BLaER1 treated with 17β-estradiol and CSF1 and Interleukin-3, amounts not matched to agents 10 nM and 100 nM (cell line): ENCODE measurements around the gene KRTAP5-2.
A peak's percentile ranks its signal among the peaks of the same experiment; 100 is the strongest.
"Not testable (repeated sequence)": the region's sequence is repeated elsewhere in the genome, so short reads cannot be mapped to it uniquely, and the experiment has no call there.

Experiments used
- H3K27ac ChIP-seq, 11 experiments: shearing (Covaris generic); formaldehyde crosslinking; 2 replicates each; pipeline ENCODE4 v1.8.1; 2022
- H3K27me3 ChIP-seq, 11 experiments: shearing (Covaris generic); formaldehyde crosslinking; 2 replicates each; pipeline ENCODE4 v1.8.1; 2022
- H3K36me3 ChIP-seq, 11 experiments: shearing (Covaris generic); formaldehyde crosslinking; 2 replicates each; pipeline ENCODE4 v1.8.1; 2022
- H3K4me1 ChIP-seq, 10 experiments: shearing (Covaris generic); formaldehyde crosslinking; 2 replicates each; pipeline ENCODE4 v1.8.1; 2022
- H3K4me2 ChIP-seq, 11 experiments: shearing (Covaris generic); formaldehyde crosslinking; 2 replicates each; pipeline ENCODE4 v1.8.1; 2022
- H3K4me3 ChIP-seq, 10 experiments: shearing (Covaris generic); formaldehyde crosslinking; 2 replicates each; pipeline ENCODE4 v1.8.1; 2022
- H3K9ac ChIP-seq, 11 experiments: shearing (Covaris generic); formaldehyde crosslinking; 2 replicates each; pipeline ENCODE4 v1.8.1; 2022
- H3K9me3 ChIP-seq, 11 experiments: shearing (Covaris generic); formaldehyde crosslinking; replicated peaks in 1 of 11; 2 replicates each; pipeline ENCODE4 v1.8.1; 2022
- H4K20me1 ChIP-seq, 11 experiments: shearing (Covaris generic); formaldehyde crosslinking; 2 replicates each; pipeline ENCODE4 v1.8.1; 2022
- Cebpa-rat ChIP-seq, 11 experiments: shearing (Covaris generic); IDR thresholded peaks; 2 replicates each; pipeline ENCODE4 v1.8.1; 2022

KRTAP5-2 gene

GRCh38 chr11:1600626-1601025 is 2.5 kb upstream of the KRTAP5-2 start:
- no peaks in the 10 kb centered on the region for H3K36me3 ChIP-seq
- TF ChIP-seq Cebpa-rat (IDR thresholded peaks at IDR 0.05): no peak
- no peak overlapping the region for H3K4me2 ChIP-seq
- H3K9me3 ChIP-seq: no peaks in the 10 kb centered on the region
- H3K9ac ChIP-seq: no peak overlapping the region
- no peak overlapping the region for H3K27ac ChIP-seq
- no peak overlapping the region for H3K4me3 ChIP-seq
- no peaks in the 10 kb centered on the region for H4K20me1 ChIP-seq
- peaks cover 11 to 27% (median 20%) of the 10 kb centered on the region in 10 experiments; a peak in 18 of 20 replicates for H3K4me1 ChIP-seq
- H3K27me3 ChIP-seq: peaks cover 0 to 4% (median 0%) of the 10 kb centered on the region in 11 experiments; a peak in 1 of 22 replicates

GRCh38 chr11:1598816-1599215 is 722 bp upstream of the KRTAP5-2 start:
- H3K27me3 ChIP-seq: peaks cover 0 to 4% (median 0%) of the 10 kb centered on the region in 11 experiments; a peak in 1 of 22 replicates
- no peak for TF ChIP-seq Cebpa-rat (IDR thresholded peaks at IDR 0.05)
- H3K4me1 ChIP-seq: peaks cover 11 to 25% (median 20%) of the 10 kb centered on the region in 10 experiments; a peak in 18 of 20 replicates
- H4K20me1 ChIP-seq: no peaks in the 10 kb centered on the region
- no peaks in the 10 kb centered on the region for H3K9me3 ChIP-seq
- H3K9ac ChIP-seq: no peak overlapping the region
- no peaks in the 10 kb centered on the region for H3K36me3 ChIP-seq
- no peak overlapping the region for H3K27ac ChIP-seq
- no peak overlapping the region for H3K4me2 ChIP-seq
- no peak overlapping the region for H3K4me3 ChIP-seq

- not testable (repeated sequence) for H3K27me3 ChIP-seq, H3K27ac ChIP-seq, H3K9ac ChIP-seq, H4K20me1 ChIP-seq, H3K4me3 ChIP-seq, H3K36me3 ChIP-seq, H3K9me3 ChIP-seq
- H3K4me2 ChIP-seq: peak overlapping the region in 4 of 11 experiments; percentile 10 to 50 (median 32); a peak in 3 of 22 replicates
- peaks cover 11 to 25% (median 20%) of the 10 kb centered on the region in 10 experiments; a peak in 18 of 20 replicates for H3K4me1 ChIP-seq
Measured at GRCh38 chr11:1598406-1598805, 312 bp upstream of the KRTAP5-2 start.

GRCh38 chr11:1597331-1597993 is 632 bp downstream of the KRTAP5-2 start:
- Histone ChIP-seq H3K9me3 (0 out of 22 replicates have a peak, but pooled peaks cover 0 to 4% (median 0%) of the 10 kb centered on the region in 11 experiments), H3K9ac (peak overlapping the region in 1 of 11 experiments; percentile 9; a peak in 1 of 22 replicates), H3K27ac (0 out of 22 replicates have a peak overlapping the region, but pooled peaks of 1 of the 11 experiments have one; percentile 6), H3K27me3 (peaks cover 0 to 4% (median 0%) of the 10 kb centered on the region in 11 experiments; a peak in 1 of 22 replicates), H3K4me2 (peak overlapping the region; percentile 0 to 52 (median 28); a peak in 13 of 22 replicates), H3K4me3 (no peak overlapping the region), H3K4me1 (peaks cover 11 to 25% (median 20%) of the 10 kb centered on the region in 10 experiments; a peak in 18 of 20 replicates), H3K36me3 (no peaks in the 10 kb centered on the region), H4K20me1 (no peaks in the 10 kb centered on the region)
- no peak for TF ChIP-seq Cebpa-rat (IDR thresholded peaks at IDR 0.05)

- H3K36me3 ChIP-seq, H4K20me1 ChIP-seq, H3K9me3 ChIP-seq, H3K4me3 ChIP-seq, H3K27ac ChIP-seq, H3K27me3 ChIP-seq: not testable (repeated sequence)
- H3K4me1 ChIP-seq: peaks cover 11 to 25% (median 20%) of the 10 kb centered on the region in 10 experiments; a peak in 18 of 20 replicates
- 0 out of 22 replicates have a peak overlapping the region, but pooled peaks of 1 of the 11 experiments have one; percentile 9 for H3K9ac ChIP-seq
- H3K4me2 ChIP-seq: peak overlapping the region in 3 of 11 experiments; percentile 6 to 51 (median 28); a peak in 1 of 22 replicates
Measured at GRCh38 chr11:1596576-1597121, 1.4 kb downstream of the KRTAP5-2 start.

GRCh38 chr11:1595994-1596575 is 2.0 kb downstream of the KRTAP5-2 start:
- H3K27me3 ChIP-seq, H3K27ac ChIP-seq, H3K4me3 ChIP-seq, H3K9ac ChIP-seq, H3K36me3 ChIP-seq, H4K20me1 ChIP-seq: not testable (repeated sequence)
- Histone ChIP-seq H3K9me3 (peaks cover 0 to 15% (median 0%) of the 10 kb centered on the region in 11 experiments; a peak in 4 of 22 replicates), H3K4me1 (peaks cover 11 to 28% (median 20%) of the 10 kb centered on the region in 10 experiments; a peak in 18 of 20 replicates), H3K4me2 (peak overlapping the region in 3 of 11 experiments; percentile 8 to 41 (median 37); a peak in 4 of 22 replicates)

- Histone ChIP-seq H4K20me1 (no peaks in the 10 kb centered on the region), H3K27me3 (0 out of 22 replicates have a peak, but pooled peaks cover 0 to 4% (median 0%) of the 10 kb centered on the region in 11 experiments), H3K36me3 (peaks cover 0 to 6% (median 0%) of the 10 kb centered on the region in 11 experiments; a peak in 3 of 22 replicates), H3K4me1 (peaks cover 31 to 52% (median 42%) of the 10 kb centered on the region in 10 experiments), H3K4me2 (0 out of 22 replicates have a peak overlapping the region, but pooled peaks of 1 of the 11 experiments have one; percentile 10), H3K9me3 (peaks cover 0 to 31% (median 20%) of the 10 kb centered on the region in 11 experiments; a peak in 17 of 22 replicates), H3K9ac (no peak overlapping the region), H3K27ac (peak overlapping the region in 4 of 11 experiments; percentile 21 to 97 (median 62); a peak in 2 of 22 replicates), H3K4me3 (no peak overlapping the region)
- no peak for TF ChIP-seq Cebpa-rat (IDR thresholded peaks at IDR 0.05)
Measured at GRCh38 chr11:1592628-1593027, 5.5 kb downstream of the KRTAP5-2 start.

- Histone ChIP-seq H3K4me1 (peaks cover 51 to 63% (median 57%) of the 10 kb centered on the region in 10 experiments), H3K9me3 (peaks cover 0 to 37% (median 21%) of the 10 kb centered on the region in 11 experiments; a peak in 17 of 22 replicates), H3K27me3 (no peaks in the 10 kb centered on the region), H3K4me3 (peak overlapping the region in 6 of 10 experiments; percentile 27 to 60 (median 40); a peak in 10 of 20 replicates), H3K36me3 (peaks cover 0 to 6% (median 0%) of the 10 kb centered on the region in 11 experiments; a peak in 3 of 22 replicates), H4K20me1 (no peaks in the 10 kb centered on the region), H3K27ac (peak overlapping the region; percentile 77 to 99 (median 96)), H3K9ac (peak overlapping the region in 10 of 11 experiments; percentile 36 to 86 (median 81); a peak in 20 of 22 replicates), H3K4me2 (peak overlapping the region; percentile 43 to 94 (median 80))
- no peak for TF ChIP-seq Cebpa-rat (IDR thresholded peaks at IDR 0.05)
Measured at GRCh38 chr11:1589996-1590395, 8.1 kb downstream of the KRTAP5-2 start.
